OCI-M2 (cell line): ENCODE data around the gene TIMM17A.

Experiments used
- DNase-seq: peaks from one replicate; lab custom pipeline; 2025; ENCODE audit not compliant: unreplicated experiment; lab: John Stamatoyannopoulos, UW

The TIMM17A gene

GRCh38 chr1:201982623-201983379 lies 27.5 kb downstream of the TIMM17A start, which contains the start of gene RNPEP:
Gene RNPEP (plus strand): TSS chr1:201982648. CDS start chr1:201982667, 19 bp downstream.
- DNase-seq, result no peak

GRCh38 chr1:201983380-201983805 lies 28.1 kb downstream of the TIMM17A start:
- no peak for DNase-seq

GRCh38 chr1:201984446-201984845 lies 29.1 kb downstream of the TIMM17A start:
- no peak for DNase-seq

GRCh38 chr1:201985355-201985754 lies 30.1 kb downstream of the TIMM17A start:
- no peak for DNase-seq

- no peak for DNase-seq
Measured at GRCh38 chr1:201988601-201989000, 33.3 kb downstream of the TIMM17A start.

- DNase-seq, result no peak
Measured at GRCh38 chr1:201989354-201990128, 34.2 kb downstream of the TIMM17A start.

- DNase-seq, result no peak
Measured at GRCh38 chr1:201990427-201990826, 35.1 kb downstream of the TIMM17A start.

- no peak for DNase-seq
Measured at GRCh38 chr1:201999625-202000238, 44.4 kb downstream of the TIMM17A start.

GRCh38 chr1:202002507-202002906 lies 47.2 kb downstream of the TIMM17A start:
- DNase-seq, result no peak

- DNase-seq, result no peak
Measured at GRCh38 chr1:202004711-202005110, 49.4 kb downstream of the TIMM17A start.

- DNase-seq, result no peak
Measured at GRCh38 chr1:202005958-202006357, 50.7 kb downstream of the TIMM17A start.

- no peak for DNase-seq
Measured at GRCh38 chr1:202007304-202007703, 52.0 kb downstream of the TIMM17A start.

GRCh38 chr1:202007805-202008489 lies 52.6 kb downstream of the TIMM17A start:
- DNase-seq, result no peak

GRCh38 chr1:202009326-202010179 lies 54.2 kb downstream of the TIMM17A start:
- no peak for DNase-seq

GRCh38 chr1:202010180-202011015 lies 55.1 kb downstream of the TIMM17A start, which contains the start of gene ELF3:
Gene ELF3 (plus strand): TSS chr1:202010587. CDS start chr1:202011137, 550 bp downstream.
- DNase-seq, result no peak

GRCh38 chr1:202011994-202012393 lies 56.7 kb downstream of the TIMM17A start:
- no peak for DNase-seq

- no peak for DNase-seq
Measured at GRCh38 chr1:202012544-202013478, 57.5 kb downstream of the TIMM17A start.

GRCh38 chr1:202013603-202014002 lies 58.3 kb downstream of the TIMM17A start:
- no peak for DNase-seq
